GM23248 (cell line): ENCODE measurements around the gene ZBTB7C.

Source experiments
- EZH2 ChIP-seq: fragments of 200-600 bp; sonication (generic); IDR thresholded peaks from 2 replicates; pipeline ENCODE4 v1.6.1; 2018; ENCODE audit warnings: antibody characterized with exemption, mild to moderate bottlenecking; ENCODE audit not compliant: insufficient read depth, poor library complexity, severe bottlenecking
- EZH2phosphoT487 ChIP-seq: fragments of 200-600 bp; sonication (generic); IDR thresholded peaks from 2 replicates; pipeline ENCODE4 v1.6.1; 2018; ENCODE audit warnings: antibody characterized with exemption, moderate library complexity, mild to moderate bottlenecking, low read depth; ENCODE audit not compliant: insufficient read depth

DNA sequence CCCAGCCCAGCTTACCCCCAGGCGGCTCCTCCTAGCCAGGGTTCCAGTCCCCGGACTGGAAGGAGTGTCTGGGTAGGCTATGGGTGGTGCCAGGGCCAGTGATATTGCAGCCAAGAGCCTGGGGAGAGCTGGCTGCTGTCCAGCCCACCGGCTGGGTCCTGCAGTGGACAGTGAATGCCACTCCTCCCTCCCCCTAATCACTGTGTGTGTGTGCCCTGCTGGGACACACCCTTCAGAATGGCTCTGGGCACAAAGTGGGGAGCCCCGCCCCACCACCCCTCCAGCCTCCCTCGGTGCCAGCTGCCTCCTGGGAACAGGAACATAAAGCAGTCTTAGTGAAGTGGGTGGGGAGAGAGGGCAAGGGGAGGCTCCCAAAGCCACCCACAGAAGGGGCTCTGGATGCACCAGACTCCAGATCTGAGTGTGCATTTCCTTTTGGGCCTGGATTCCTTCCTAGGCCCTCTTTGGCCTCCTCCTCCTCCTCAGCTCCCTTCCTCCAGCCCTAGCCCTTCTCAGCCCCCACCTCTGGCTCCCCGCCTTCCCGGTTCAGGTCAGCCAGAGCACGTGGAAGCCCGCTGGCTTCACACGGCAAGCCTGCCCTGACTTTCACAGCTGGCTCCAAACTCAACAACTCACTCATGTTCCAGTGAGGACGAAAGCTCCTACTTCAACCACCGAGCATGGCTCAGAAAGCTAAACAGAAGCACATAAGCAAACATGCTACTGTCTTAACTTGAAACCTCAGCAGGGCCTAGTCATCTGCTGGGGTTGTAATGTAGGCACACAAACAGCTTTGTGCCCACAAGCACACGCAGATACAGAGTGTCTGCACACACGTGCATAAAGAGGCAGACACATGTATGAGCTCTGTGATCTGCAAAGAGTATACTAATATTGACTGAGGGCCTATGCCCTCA is 269.5 kb downstream of the ZBTB7C start:
- no peak for TF ChIP-seq EZH2
- no peak for TF ChIP-seq EZH2phosphoT487
